OCI-LY3 (cell line): ENCODE results near the gene CORO2B.

Experiments
- EZH2phosphoT487 ChIP-seq: fragments of 200-600 bp; shearing (Covaris generic); IDR thresholded peaks from 2 replicates; pipeline ENCODE4 v1.6.1; 2018; ENCODE audit warnings: antibody characterized with exemption, mixed run types, low read depth
- TF ChIP-seq, protein P1 (sequence below): fragments of 200-600, 300-600 bp; sonication (generic); IDR thresholded peaks from 2 replicates; pipeline ENCODE4 v1.5.1; 2014; ENCODE audit warnings: antibody characterized with exemption, low read length, low read depth

GRCh38 chr15:68668926-68669600 lies 90.3 kb downstream of the CORO2B start:
- TF ChIP-seq, protein P1, sequence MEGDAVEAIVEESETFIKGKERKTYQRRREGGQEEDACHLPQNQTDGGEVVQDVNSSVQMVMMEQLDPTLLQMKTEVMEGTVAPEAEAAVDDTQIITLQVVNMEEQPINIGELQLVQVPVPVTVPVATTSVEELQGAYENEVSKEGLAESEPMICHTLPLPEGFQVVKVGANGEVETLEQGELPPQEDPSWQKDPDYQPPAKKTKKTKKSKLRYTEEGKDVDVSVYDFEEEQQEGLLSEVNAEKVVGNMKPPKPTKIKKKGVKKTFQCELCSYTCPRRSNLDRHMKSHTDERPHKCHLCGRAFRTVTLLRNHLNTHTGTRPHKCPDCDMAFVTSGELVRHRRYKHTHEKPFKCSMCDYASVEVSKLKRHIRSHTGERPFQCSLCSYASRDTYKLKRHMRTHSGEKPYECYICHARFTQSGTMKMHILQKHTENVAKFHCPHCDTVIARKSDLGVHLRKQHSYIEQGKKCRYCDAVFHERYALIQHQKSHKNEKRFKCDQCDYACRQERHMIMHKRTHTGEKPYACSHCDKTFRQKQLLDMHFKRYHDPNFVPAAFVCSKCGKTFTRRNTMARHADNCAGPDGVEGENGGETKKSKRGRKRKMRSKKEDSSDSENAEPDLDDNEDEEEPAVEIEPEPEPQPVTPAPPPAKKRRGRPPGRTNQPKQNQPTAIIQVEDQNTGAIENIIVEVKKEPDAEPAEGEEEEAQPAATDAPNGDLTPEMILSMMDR, result no peak
- no peak for TF ChIP-seq EZH2phosphoT487
